Testis (tissue), 3 donors: Measurements from ENCODE around the gene CELF5. TPM values are rescaled to one million over a fixed set of nuclear protein-coding genes. Genes with fewer than 3 reads are reported as not detected.

ENCODE experiments used
- DNase-seq: peaks from one replicate; pipeline ENCODE4 v3.0.0-alpha.2; 2019
- H3K27ac ChIP-seq, 2 donors: fragments of 200-600 bp; sonication (generic); one replicate each; pipeline ENCODE4 v1.5.1; 2019
- H3K27me3 ChIP-seq: fragments of 200-600 bp; sonication (generic); one replicate; pipeline ENCODE4 v1.5.1; 2019
- H3K36me3 ChIP-seq: fragments of 200-600 bp; sonication (generic); one replicate; pipeline ENCODE4 v1.5.1; 2017; ENCODE audit warnings: low read depth; ENCODE audit errors: missing control alignments
- H3K4me1 ChIP-seq: fragments of 200-600 bp; sonication (generic); one replicate; pipeline ENCODE4 v1.5.1; 2019
- H3K4me3 ChIP-seq, 2 donors: fragments of 200-600 bp; sonication (generic); one replicate each; pipeline ENCODE4 v1.5.1; 2017 to 2019
- H3K9me3 ChIP-seq: fragments of 200-600 bp; sonication (generic); one replicate; pipeline ENCODE4 v1.5.1; 2017
- CTCF ChIP-seq, 3 experiments: fragments of 450-650 bp in 2 of 3; fragments of 200-600 bp in 1 of 3; sonication (generic) in 1 of 3; IDR thresholded peaks; one replicate each; pipeline ENCODE4 v1.5.1; 2016 to 2019; ENCODE audit warnings: antibody characterized with exemption in 3 of 3, mild to moderate bottlenecking in 2 of 3, moderate library complexity in 1 of 3
- POLR2A ChIP-seq: fragments of 450-650 bp; IDR thresholded peaks from one replicate; pipeline ENCODE4 v1.6.1; 2017; ENCODE audit warnings: antibody characterized with exemption, mild to moderate bottlenecking, moderate library complexity
- WGBS, 2 donors: methylation state at CpG; one replicate each; pipeline ENCODE4 v1.1.5; 2018; 5-methylcytosine and 5-hydroxymethylcytosine counted together
- intact Hi-C: fragments of 100-400 bp; cut with DNase I; formaldehyde crosslinking; loops from one replicate; pipeline ENCODE4 v1.15.1; 2023; ENCODE audit warnings: low total_unique reads
- polyA plus RNA-seq: library from polyadenylated mRNA; stranded (reverse); fragments of 350-450 nt; fragmentation: Illumina TruSeq; extraction: RNeasy Lipid Tissue Mini Kit (QIAGEN cat#74804); gene quantifications from one replicate; pipeline ENCODE4 v1.2.3, GENCODE V29; 2014; ENCODE audit warnings: low read depth, low replicate concordance; ENCODE audit not compliant: insufficient read depth
- total RNA-seq, 2 donors: library from RNA; depleted of rRNA; stranded (reverse); fragments of >200 nt; gene quantifications; one replicate each; pipeline ENCODE4 v1.2.3, GENCODE V29; 2016

CELF5 gene
- total and polyA plus RNA-seq, 3 donors from 2014 or later = 3.1 to 8.7 (median 6.6) TPM

- no peaks in the 10 kb centered on the region for H3K36me3 ChIP-seq
- H3K4me3 ChIP-seq = no peak overlapping the region
- intact Hi-C loops = no loop called here
- 59 to 77% methylated on average over 3 of the region's 3 CpGs for WGBS, 2 donors
- no peaks in the 10 kb centered on the region for H3K9me3 ChIP-seq
- no peak for DNase-seq
- H3K4me1 ChIP-seq = peaks cover 11% of the 10 kb centered on the region
- H3K27ac ChIP-seq = no peak overlapping the region
- no peak for TF ChIP-seq POLR2A
- no peak for TF ChIP-seq CTCF (IDR thresholded peaks at IDR 0.05)
- no peaks in the 10 kb centered on the region for H3K27me3 ChIP-seq
These were observed 78.3 kb downstream of the CELF5 start for GRCh38 chr19:3302755-3303154.

GRCh38 chr19:3304871-3305423 is 80.5 kb downstream of the CELF5 start:
- Histone ChIP-seq H3K4me3 (peak overlapping the region in 1 of 2 donors; percentile 13), H3K36me3 (no peaks in the 10 kb centered on the region), H3K27ac (no peak overlapping the region), H3K9me3 (no peaks in the 10 kb centered on the region), H3K4me1 (peaks cover 11% of the 10 kb centered on the region), H3K27me3 (no peaks in the 10 kb centered on the region)
- DNase-seq = peak; percentile 76
- 2% methylated on average over 11 to 22 of the region's 22 CpGs for WGBS, 2 donors
- no peak for TF ChIP-seq POLR2A
- peak; percentile 88 to 89 (median 89) for TF ChIP-seq CTCF (IDR thresholded peaks at IDR 0.05)
- intact Hi-C loops = no loop called here

- H3K4me1 ChIP-seq = peaks cover 5% of the 10 kb centered on the region
- H3K4me3 ChIP-seq = no peak overlapping the region
- no peaks in the 10 kb centered on the region for H3K36me3 ChIP-seq
- H3K27ac ChIP-seq = no peak overlapping the region
- no peaks in the 10 kb centered on the region for H3K9me3 ChIP-seq
- H3K27me3 ChIP-seq = no peaks in the 10 kb centered on the region
- 52 to 82% methylated on average over 1 of the region's 1 CpG for whole genome bisulfite sequencing, 2 donors
- intact Hi-C loops = no loop called here
- no peak for DNase-seq
- TF ChIP-seq CTCF (IDR thresholded peaks at IDR 0.05) (no peak), POLR2A (no peak)
These were observed 85.3 kb downstream of the CELF5 start for GRCh38 chr19:3309724-3310123.

DNA sequence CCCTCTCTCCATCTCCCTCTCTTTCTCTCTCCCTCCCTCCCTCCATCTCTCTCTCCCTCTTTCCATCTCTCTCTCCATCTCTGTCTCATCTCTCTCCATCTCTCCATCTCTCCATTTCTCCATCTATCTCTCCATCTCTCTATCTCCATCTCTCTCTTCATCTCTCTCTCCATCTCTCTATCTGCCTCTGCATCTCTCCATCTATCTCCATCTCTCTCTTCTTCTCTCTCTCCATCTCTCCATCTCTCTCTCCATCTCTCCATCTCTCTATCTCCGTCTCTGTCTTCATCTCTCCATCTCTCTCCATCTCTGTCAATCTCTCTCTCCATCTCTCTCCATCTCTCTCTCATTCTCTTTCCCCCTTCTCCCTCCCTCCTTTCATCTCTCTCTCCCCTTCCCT is 85.8 kb downstream of the CELF5 start:
- TF ChIP-seq CTCF (IDR thresholded peaks at IDR 0.05) (no peak), POLR2A (no peak)
- H3K4me1 ChIP-seq = no peaks in the 10 kb centered on the region
- no peaks in the 10 kb centered on the region for H3K27me3 ChIP-seq
- H3K9me3 ChIP-seq = no peaks in the 10 kb centered on the region
- H3K36me3 ChIP-seq = no peaks in the 10 kb centered on the region
- H3K4me3 ChIP-seq = no peak overlapping the region
- WGBS, 2 donors = 87 to 89% methylated on average over 1 of the region's 1 CpG
- no peak for DNase-seq
- intact Hi-C loops = no loop called here
- H3K27ac ChIP-seq = no peak overlapping the region

- no peaks in the 10 kb centered on the region for H3K4me1 ChIP-seq
- H3K4me3 ChIP-seq = no peak overlapping the region
- no peak for DNase-seq
- TF ChIP-seq CTCF (IDR thresholded peaks at IDR 0.05) = no peak
- no peak for TF ChIP-seq POLR2A
- no peaks in the 10 kb centered on the region for H3K27me3 ChIP-seq
- H3K9me3 ChIP-seq = no peaks in the 10 kb centered on the region
- intact Hi-C loops = no loop called here
- no peak overlapping the region for H3K27ac ChIP-seq
- H3K36me3 ChIP-seq = no peaks in the 10 kb centered on the region
These were observed 86.2 kb downstream of the CELF5 start for GRCh38 chr19:3310711-3311110.
